ENCODE measurements around the gene ZNF460. TPM values are rescaled to one million over a fixed set of nuclear protein-coding genes. Genes with fewer than 3 reads are reported as not detected.

Gene ZNF460
- total RNA-seq, 1 donor from 2014 or later: 105 TPM

- H4K20me1 ChIP-seq (ENCODE audit: insufficient read depth, low read length): peaks cover 9% of the 10 kb centered on the region
- DNase-seq (ENCODE audit: low read depth): no peak
- H3K4me2 ChIP-seq (ENCODE audit: low read length): peak overlapping the region; percentile 54
- H3K27ac ChIP-seq (ENCODE audit: low read depth, low read length): no peak overlapping the region
- no peak overlapping the region for H3K27ac Mint-ChIP-seq (ENCODE audit: unreplicated experiment)
- peak overlapping the region; percentile 35 for H2AFZ ChIP-seq (ENCODE audit: low read depth, low read length)
- H3K4me1 Mint-ChIP-seq (ENCODE audit: low read depth, unreplicated experiment): peaks cover 7% of the 10 kb centered on the region
- peaks cover 2% of the 10 kb centered on the region for H3K9me3 Mint-ChIP-seq (ENCODE audit: unreplicated experiment)
- H3K9ac ChIP-seq (ENCODE audit: low read length): no peak overlapping the region
- peaks cover 2% of the 10 kb centered on the region for H3K27me3 ChIP-seq (ENCODE audit: insufficient read depth, low read length)
- TF ChIP-seq EZH2 (IDR thresholded peaks at IDR 0.05; ENCODE audit: insufficient read depth, low read length): no peak
- TF ChIP-seq, protein P1, sequence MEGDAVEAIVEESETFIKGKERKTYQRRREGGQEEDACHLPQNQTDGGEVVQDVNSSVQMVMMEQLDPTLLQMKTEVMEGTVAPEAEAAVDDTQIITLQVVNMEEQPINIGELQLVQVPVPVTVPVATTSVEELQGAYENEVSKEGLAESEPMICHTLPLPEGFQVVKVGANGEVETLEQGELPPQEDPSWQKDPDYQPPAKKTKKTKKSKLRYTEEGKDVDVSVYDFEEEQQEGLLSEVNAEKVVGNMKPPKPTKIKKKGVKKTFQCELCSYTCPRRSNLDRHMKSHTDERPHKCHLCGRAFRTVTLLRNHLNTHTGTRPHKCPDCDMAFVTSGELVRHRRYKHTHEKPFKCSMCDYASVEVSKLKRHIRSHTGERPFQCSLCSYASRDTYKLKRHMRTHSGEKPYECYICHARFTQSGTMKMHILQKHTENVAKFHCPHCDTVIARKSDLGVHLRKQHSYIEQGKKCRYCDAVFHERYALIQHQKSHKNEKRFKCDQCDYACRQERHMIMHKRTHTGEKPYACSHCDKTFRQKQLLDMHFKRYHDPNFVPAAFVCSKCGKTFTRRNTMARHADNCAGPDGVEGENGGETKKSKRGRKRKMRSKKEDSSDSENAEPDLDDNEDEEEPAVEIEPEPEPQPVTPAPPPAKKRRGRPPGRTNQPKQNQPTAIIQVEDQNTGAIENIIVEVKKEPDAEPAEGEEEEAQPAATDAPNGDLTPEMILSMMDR (IDR thresholded peaks at IDR 0.05; ENCODE audit: insufficient read depth, low read depth, low read length): no peak
- H3K36me3 Mint-ChIP-seq (ENCODE audit: low read depth, unreplicated experiment): peaks cover 7% of the 10 kb centered on the region
- H3K27me3 Mint-ChIP-seq (ENCODE audit: low read depth, unreplicated experiment): peaks cover 13% of the 10 kb centered on the region
- no peaks in the 10 kb centered on the region for H3K36me3 ChIP-seq (ENCODE audit: insufficient read depth, low read length)
- no peak for FAIRE-seq
- no peaks in the 10 kb centered on the region for H3K9me3 ChIP-seq (ENCODE audit: insufficient read depth, low read depth, low read length)
- peaks cover 9% of the 10 kb centered on the region for H3K4me1 ChIP-seq (ENCODE audit: insufficient read depth, low read length)
- H3K4me3 ChIP-seq (ENCODE audit: insufficient read depth, low read depth, low read length): no peak overlapping the region
- no peak overlapping the region for H3K4me3 Mint-ChIP-seq (ENCODE audit: unreplicated experiment)
- peaks cover 22% of the 10 kb centered on the region for H3K79me2 ChIP-seq (ENCODE audit: insufficient read depth, low read length)
These were observed 37.2 kb downstream of the ZNF460 start for GRCh38 chr19:57317503-57317902.

GRCh38 chr19:57319869-57320179 is 39.5 kb downstream of the ZNF460 start:
- Histone ChIP-seq H3K79me2 (ENCODE audit: insufficient read depth, low read length) (peaks cover 34% of the 10 kb centered on the region), H3K9me3 (ENCODE audit: insufficient read depth, low read depth, low read length) (no peaks in the 10 kb centered on the region), H3K4me1 (ENCODE audit: insufficient read depth, low read length) (peaks cover 9% of the 10 kb centered on the region), H3K27ac (ENCODE audit: low read depth, low read length) (peak overlapping the region; percentile 66), H3K4me2 (ENCODE audit: low read length) (peak overlapping the region; percentile 97), H3K36me3 (ENCODE audit: insufficient read depth, low read length) (peaks cover 6% of the 10 kb centered on the region), H3K9ac (ENCODE audit: low read length) (peak overlapping the region; percentile 93), H4K20me1 (ENCODE audit: insufficient read depth, low read length) (peaks cover 14% of the 10 kb centered on the region), H3K4me3 (ENCODE audit: insufficient read depth, low read depth, low read length) (peak overlapping the region; percentile 79), H3K27me3 (ENCODE audit: insufficient read depth, low read length) (peaks cover 2% of the 10 kb centered on the region), H2AFZ (ENCODE audit: low read depth, low read length) (peak overlapping the region; percentile 93)
- no peak for TF ChIP-seq EZH2 (IDR thresholded peaks at IDR 0.05; ENCODE audit: insufficient read depth, low read length)
- TF ChIP-seq, protein P1 (IDR thresholded peaks at IDR 0.05; ENCODE audit: insufficient read depth, low read depth, low read length): no peak
- peak overlapping the region; percentile 58 for H3K27ac Mint-ChIP-seq (ENCODE audit: unreplicated experiment)
- peak overlapping the region; percentile 88 for H3K4me3 Mint-ChIP-seq (ENCODE audit: unreplicated experiment)
- peaks cover 2% of the 10 kb centered on the region for H3K9me3 Mint-ChIP-seq (ENCODE audit: unreplicated experiment)
- DNase-seq (ENCODE audit: low read depth): no peak
- H3K27me3 Mint-ChIP-seq (ENCODE audit: low read depth, unreplicated experiment): peaks cover 13% of the 10 kb centered on the region
- FAIRE-seq: no peak
- peaks cover 11% of the 10 kb centered on the region for H3K4me1 Mint-ChIP-seq (ENCODE audit: low read depth, unreplicated experiment)
- peaks cover 14% of the 10 kb centered on the region for H3K36me3 Mint-ChIP-seq (ENCODE audit: low read depth, unreplicated experiment)

DNA sequence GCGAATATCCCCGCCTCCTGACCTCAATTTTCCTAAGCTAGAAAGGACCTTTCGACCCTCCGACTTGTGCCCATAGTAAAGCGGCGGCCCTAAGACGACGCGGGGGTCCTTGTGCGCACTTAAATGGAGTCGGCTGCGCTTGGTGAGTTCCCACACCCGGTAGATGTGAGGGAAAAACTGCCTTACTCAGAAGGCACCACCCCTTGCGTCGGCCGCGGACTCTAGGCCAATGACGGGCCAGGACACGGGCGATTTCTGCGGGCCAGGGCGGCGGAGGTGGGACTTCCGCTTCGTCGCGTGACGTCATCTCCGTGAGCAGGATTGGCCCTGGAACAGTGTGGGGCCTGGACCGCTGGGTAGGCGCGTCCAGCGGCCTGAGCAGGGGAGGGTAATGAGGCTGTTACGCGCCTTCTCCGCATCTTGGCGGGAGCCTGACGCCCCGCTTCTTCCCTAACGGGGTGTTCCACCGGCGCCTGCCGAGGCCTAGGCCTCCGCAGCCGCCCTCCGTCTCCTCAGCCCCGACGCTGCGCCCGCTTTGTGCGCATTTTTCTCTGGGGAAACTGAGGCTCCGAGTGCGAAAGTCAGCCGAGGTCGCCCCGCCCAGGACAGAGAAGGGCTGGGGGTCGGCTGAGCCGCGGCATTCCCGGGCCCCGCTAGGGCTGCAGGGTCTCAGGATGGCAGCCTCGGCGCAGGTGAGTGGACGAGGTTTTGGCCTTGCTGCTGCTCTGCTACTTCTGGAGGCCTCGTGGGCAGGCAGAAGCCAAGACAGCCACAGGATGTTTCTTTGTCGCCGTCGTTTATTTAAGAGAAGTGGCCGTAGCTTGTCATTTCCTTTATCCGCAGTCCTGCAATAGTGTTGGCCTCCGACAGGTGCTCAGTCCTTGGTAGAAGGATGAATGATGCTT is 40.1 kb downstream of the ZNF460 start, which contains the start of gene ZNF543:
Gene ZNF543 (plus strand): TSS at position 293 of the 905 bp plus-strand sequence. CDS start 382 bp downstream, at position 675.
- Histone ChIP-seq H3K4me2 (ENCODE audit: low read length) (peak within 1 kb of the TSS; percentile 97), H2AFZ (ENCODE audit: low read depth, low read length) (peak within 1 kb of the TSS; percentile 93), H3K4me1 (ENCODE audit: insufficient read depth, low read length) (peaks cover 9% of the 10 kb centered on the region), H3K9ac (ENCODE audit: low read length) (peak within 1 kb of the TSS; percentile 93), H3K79me2 (ENCODE audit: insufficient read depth, low read length) (peaks cover 38% of the 10 kb centered on the region), H3K27ac (ENCODE audit: low read depth, low read length) (peak within 1 kb of the TSS; percentile 66), H3K4me3 (ENCODE audit: insufficient read depth, low read depth, low read length) (peak within 1 kb of the TSS; percentile 79), H3K36me3 (ENCODE audit: insufficient read depth, low read length) (peaks cover 10% of the 10 kb centered on the region), H3K27me3 (ENCODE audit: insufficient read depth, low read length) (peaks cover 2% of the 10 kb centered on the region), H4K20me1 (ENCODE audit: insufficient read depth, low read length) (peaks cover 14% of the 10 kb centered on the region), H3K9me3 (ENCODE audit: insufficient read depth, low read depth, low read length) (no peaks in the 10 kb centered on the region)
- H3K9me3 Mint-ChIP-seq (ENCODE audit: unreplicated experiment): no peaks in the 10 kb centered on the region
- FAIRE-seq: peak; percentile 65
- peak within 1 kb of the TSS; percentile 88 for H3K4me3 Mint-ChIP-seq (ENCODE audit: unreplicated experiment)
- peak within 1 kb of the TSS; percentile 58 for H3K27ac Mint-ChIP-seq (ENCODE audit: unreplicated experiment)
- peaks cover 11% of the 10 kb centered on the region for H3K4me1 Mint-ChIP-seq (ENCODE audit: low read depth, unreplicated experiment)
- peaks cover 16% of the 10 kb centered on the region for H3K36me3 Mint-ChIP-seq (ENCODE audit: low read depth, unreplicated experiment)
- TF ChIP-seq EZH2 (IDR thresholded peaks at IDR 0.05; ENCODE audit: insufficient read depth, low read length): no peak
- TF ChIP-seq, protein P1 (IDR thresholded peaks at IDR 0.05; ENCODE audit: insufficient read depth, low read depth, low read length): no peak
- H3K27me3 Mint-ChIP-seq (ENCODE audit: low read depth, unreplicated experiment): peaks cover 7% of the 10 kb centered on the region
- DNase-seq (ENCODE audit: low read depth): peak; percentile 93
